SU-DHL-6 (cell line): ENCODE measurements around the gene CLEC2D.

Source experiments
- EZH2phosphoT487 ChIP-seq: fragments of 200-600 bp; sonication (generic), shearing (Covaris generic); conservative IDR thresholded peaks from 2 replicates; pipeline ENCODE4 v1.6.1; 2018; ENCODE audit warnings: mild to moderate bottlenecking, antibody characterized with exemption, low read length, moderate library complexity, mixed read lengths
- TF ChIP-seq, protein P1 (sequence below): fragments of 200-600 bp; sonication (generic); IDR thresholded peaks from one replicate; pipeline ENCODE4 v1.5.1; 2017; ENCODE audit warnings: antibody characterized with exemption, mild to moderate bottlenecking, low read length, moderate library complexity; ENCODE audit not compliant: insufficient read depth, poor library complexity, severe bottlenecking

DNA sequence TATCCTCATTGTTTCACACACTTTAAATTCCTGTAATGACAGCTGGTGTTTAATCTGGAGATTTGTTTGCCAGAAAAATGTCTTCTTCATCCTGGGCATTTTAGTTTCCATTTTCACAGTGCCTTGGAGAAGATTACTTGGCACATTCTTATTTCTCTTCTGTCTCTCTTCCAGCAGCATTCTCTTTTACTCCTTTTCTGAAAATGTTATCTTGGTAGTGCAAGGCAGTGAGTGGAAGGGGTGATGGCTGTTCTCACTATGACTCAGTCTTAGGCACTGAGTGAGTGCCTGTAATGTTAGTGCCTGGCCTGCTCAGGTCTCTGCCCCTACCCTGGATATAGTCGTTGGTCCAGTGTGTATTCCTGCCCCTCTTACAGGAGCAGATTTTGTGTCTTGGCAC lies 50.3 kb downstream of the CLEC2D start:
- TF ChIP-seq, protein P1, sequence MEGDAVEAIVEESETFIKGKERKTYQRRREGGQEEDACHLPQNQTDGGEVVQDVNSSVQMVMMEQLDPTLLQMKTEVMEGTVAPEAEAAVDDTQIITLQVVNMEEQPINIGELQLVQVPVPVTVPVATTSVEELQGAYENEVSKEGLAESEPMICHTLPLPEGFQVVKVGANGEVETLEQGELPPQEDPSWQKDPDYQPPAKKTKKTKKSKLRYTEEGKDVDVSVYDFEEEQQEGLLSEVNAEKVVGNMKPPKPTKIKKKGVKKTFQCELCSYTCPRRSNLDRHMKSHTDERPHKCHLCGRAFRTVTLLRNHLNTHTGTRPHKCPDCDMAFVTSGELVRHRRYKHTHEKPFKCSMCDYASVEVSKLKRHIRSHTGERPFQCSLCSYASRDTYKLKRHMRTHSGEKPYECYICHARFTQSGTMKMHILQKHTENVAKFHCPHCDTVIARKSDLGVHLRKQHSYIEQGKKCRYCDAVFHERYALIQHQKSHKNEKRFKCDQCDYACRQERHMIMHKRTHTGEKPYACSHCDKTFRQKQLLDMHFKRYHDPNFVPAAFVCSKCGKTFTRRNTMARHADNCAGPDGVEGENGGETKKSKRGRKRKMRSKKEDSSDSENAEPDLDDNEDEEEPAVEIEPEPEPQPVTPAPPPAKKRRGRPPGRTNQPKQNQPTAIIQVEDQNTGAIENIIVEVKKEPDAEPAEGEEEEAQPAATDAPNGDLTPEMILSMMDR = no peak
- TF ChIP-seq EZH2phosphoT487 = no peak
